ENCODE measurements around the gene SPTLC1.

SPTLC1 gene

DNA sequence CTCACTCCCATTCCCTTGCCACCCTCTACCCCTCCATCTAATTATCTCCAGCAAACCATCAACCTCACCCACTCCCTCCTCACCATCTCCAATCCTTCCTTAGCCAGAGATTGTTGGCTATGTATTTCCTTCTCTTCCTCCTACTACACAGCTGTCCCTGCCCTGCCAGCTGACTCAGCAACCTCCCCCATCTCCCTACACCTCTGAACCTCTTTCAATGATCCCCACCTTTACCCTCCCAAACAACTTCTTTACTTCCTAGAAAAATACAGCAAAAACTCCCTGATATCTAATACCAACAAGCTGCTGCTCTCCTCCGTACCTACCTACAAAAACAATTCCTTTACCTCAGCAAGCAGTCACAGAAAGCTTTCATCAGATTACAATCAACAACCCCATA lies 37.3 kb downstream of the SPTLC1 start:
- no peak for DNase-seq (ENCODE audit: low read depth)

DNA sequence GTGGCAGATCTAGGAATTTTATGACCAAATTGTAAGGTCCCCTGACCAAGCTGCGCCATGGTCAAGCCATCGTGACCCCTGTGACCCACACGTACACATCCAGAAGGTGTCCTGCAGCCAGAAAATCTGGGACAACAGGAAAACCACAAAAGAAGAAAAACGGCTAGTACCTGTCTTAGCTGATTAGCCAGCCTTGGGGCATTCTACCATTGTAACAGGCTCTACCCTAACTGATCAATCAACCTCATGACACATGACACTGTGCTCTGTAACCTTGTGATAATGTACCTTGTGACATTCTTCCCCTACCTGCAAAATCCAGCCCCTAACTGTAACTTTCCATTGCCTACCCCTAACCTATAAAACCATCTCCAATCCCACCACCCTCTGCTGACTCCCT lies 43.6 kb downstream of the SPTLC1 start:
- DNase-seq (ENCODE audit: low read depth) = no peak

DNA sequence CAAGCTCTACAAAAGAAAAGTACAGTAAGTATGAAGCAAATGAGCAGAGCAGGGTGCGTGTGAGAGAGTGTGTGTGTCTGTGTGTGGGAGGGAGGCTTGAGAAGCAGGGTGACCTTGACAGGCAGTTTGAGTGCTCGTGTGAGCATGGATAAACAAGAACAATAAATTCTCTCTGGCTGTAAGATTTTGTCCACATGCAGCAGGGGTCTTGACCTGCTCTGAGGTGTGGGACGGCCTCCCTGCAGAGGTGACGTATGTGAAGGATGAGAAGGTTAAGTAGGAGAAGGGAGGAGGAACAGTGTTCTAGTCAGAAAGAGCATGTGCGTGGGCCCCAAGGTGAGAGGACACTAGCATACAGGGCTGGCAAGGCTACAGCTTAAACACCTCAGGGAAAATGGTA lies 49.0 kb downstream of the SPTLC1 start:
- no peak for DNase-seq (ENCODE audit: low read depth)

DNA sequence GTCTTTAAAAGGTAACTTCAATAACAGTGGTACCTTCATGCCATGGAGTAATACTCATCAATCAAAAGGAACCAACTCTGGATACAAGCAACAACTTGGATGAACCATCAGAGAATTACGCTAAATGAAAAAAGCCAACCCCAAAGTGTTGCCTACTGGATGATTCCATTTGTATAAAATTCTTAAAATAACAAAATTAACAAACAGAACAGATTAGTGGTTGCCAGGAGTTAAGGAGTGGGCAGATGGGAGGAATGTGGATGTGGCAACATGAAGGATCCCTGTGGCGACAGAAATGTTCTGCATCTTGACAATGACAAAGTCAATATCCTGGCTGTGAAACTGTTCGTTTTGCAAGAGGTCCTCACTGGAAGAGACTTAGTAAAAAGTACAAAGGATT lies 50.5 kb downstream of the SPTLC1 start:
- DNase-seq (ENCODE audit: low read depth) = no peak

DNA sequence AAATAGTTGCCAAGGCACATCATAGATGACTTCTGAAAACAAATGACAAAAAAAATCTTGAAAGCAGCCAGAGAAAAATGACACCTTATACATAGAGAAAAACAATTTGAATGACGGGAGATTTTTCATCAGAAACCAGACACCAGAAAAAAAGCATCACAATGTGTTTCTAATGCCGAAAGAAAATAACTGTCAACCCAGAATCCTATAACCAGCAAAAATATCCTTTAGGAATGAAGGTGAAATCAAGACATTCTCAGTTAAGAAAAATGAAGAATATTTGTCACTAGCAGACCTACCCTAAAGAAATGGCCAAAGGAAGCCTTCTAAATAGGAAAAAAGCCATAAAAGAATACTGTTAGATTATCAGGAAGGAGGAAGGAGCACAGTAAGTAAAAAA lies 54.0 kb downstream of the SPTLC1 start:
- no peak for DNase-seq (ENCODE audit: low read depth)

DNA sequence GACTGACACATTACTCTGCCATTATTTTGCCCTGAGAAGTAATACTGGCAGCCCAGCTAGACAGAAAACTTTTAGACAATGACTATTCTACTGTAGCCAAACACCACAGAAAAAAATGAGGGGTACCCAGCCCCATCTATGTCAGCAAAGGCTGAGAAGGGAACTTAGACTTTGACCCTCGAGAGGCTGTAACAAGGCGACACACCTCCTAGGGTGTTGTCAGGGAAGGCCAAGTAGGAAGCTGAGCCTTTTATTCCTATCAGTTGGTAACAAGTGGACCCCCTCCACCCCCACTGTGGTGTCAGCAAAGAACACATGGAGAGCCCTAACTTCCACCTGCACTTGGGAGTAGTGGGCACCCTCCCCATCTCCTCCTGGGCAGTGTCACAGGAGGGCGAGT lies 55.6 kb downstream of the SPTLC1 start:
- DNase-seq (ENCODE audit: low read depth) = no peak

DNA sequence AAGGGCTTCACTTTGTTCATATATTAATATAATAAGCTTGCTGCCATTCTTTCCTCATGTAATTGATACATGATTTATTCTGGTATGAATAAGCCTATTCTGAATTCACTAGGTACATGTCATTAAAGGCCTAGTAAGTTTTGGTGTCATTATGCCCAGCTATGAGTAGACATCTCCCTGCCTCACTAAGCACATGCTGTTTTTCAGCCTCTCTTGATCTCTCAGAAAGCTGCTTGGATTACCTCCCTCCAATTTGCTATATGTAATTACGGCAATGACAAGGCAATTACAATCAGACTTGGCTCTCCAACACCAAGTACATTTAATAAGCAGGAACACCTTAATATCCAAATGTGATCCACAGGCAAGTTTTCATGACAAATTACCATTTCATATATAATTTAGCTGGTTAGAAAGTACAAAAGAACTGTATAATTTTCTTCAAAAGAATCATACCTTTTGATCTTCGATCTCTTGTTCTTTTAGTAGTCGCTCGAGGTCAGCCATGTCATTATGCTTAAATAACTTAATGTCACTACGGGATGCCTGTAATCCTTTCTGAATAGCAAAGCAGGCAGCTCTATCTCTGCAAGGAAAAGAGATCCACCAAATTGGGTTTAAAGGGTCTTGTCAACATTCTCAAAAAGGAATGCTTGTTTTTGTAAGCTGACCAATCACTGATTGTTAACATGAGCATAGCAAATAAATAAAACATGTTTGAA lies 56.3 kb downstream of the SPTLC1 start:
- no peak for DNase-seq (ENCODE audit: low read depth)

DNA sequence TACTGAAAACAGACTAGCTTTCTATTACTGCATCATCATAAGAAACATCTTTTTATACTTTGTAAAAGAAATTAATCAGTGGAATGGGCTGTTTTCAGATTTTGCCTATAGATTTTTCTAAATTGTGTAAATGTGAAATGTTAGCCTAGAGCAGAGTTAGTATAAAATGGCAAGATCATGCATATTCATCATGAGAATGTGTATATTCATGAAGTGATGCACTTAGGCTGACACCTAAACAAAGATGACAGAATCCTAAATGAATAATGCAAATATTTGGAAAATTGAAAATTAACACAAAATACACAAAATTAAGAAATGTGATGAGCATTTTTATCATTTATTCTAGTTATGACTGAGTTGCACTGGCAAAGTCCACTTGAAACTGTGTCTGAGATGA lies 57.2 kb downstream of the SPTLC1 start:
- DNase-seq (ENCODE audit: low read depth) = no peak

DNA sequence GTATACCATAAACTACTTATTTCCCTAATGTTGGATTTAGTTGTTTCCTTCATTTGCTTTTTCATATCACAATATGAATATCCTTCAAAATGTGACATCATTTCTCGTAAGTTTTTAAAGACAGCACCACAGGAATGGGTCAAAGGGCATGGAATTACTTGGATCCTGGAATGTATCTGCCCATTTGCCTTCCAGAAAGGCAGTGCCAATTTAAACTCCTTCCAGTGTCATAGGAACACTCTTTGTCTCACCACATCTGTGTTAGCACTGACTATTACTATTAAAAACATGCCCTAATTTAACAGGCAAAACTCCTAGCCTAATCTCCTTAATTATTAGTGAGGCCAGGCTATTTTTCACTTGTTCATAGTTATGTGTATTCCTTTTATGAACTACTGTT lies 58.0 kb downstream of the SPTLC1 start:
- DNase-seq (ENCODE audit: low read depth) = no peak

DNA sequence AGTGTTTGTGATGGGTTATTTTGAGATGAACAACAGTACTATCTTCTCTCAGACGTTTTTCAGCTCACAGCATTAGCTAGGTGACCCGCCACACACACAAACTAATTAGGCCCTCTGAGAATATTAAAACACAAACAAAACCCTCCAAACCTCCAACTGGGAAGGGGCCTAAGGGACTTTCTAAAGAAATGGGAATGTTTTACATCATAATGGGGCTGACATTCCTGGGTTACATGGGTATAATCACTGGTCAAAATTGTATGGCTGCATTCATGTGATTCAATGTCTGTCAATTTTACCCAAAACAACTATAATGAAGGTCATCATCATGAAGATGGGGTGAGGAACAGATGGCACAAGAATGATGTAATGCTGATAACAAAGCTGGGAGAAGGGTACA lies 59.6 kb downstream of the SPTLC1 start:
- DNase-seq (ENCODE audit: low read depth) = no peak

DNA sequence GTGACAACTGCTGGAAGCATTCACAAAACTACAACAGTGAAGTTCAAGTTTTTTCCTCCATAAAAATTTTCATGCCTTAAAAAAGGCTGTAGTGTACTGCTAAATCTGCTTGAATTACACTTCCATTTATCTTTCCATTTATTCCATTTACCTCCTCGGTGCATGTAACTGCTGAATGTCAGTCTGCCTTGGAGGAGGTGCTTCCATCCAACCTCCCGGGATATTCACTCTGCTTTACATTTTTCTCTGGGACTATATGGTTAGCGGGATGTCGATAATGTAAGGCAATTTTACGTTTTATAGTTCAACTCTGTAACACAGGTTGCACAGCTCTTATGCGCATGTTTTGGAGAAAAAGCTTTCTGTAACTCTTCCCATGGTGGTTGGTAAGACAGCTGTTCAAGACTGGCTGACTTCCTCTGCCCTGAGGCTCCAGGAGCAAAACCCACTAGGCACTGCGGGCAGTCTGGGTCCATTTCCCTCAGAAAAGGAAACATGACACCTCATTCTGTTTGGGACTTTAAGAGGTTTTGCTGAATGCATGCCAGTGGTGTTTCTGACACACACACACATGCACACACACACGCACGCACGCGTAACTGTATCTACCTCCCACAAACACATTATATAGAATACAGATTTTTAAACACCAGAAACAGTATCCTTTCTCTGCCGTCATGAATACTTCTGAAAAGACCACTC lies 66.1 kb downstream of the SPTLC1 start:
- DNase-seq (ENCODE audit: low read depth) = no peak

DNA sequence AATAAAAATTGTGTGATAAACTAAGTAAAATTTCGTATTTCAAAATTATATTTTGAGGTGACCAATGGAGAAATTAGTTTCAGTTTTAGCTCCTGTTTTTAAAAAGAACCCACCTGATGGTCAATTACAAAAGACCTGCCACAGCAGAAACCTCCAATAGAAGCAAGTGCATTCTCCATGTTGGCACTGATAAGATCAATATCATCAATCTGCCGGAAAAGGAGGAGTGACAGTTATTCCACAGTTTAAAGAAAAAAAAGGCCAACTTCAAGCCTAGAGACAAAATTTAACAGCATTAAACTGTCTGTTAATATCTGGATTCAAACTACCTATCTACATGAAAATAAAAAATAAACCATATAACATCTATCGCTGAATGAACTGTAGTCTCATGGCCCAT lies 67.7 kb downstream of the SPTLC1 start:
- DNase-seq (ENCODE audit: low read depth) = no peak

DNA sequence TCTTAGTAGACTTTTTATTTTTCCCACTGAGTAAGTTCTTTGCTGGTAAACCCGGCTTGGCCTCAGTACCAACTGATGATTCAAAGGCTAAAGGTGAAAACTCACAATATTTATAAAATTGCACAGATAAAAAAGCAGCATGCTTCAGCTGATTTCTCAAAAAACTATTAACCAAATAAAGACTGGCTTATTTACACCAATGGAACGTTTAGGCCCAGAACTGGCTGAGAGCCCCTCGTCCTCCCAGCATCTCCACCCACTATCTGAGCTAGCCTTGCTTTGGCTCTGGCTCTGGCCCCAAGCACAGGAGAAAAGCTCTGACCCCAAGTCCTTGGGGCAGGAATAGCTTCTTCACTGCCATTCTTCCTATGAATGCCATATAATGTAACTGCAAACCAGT lies 68.5 kb downstream of the SPTLC1 start:
- no peak for DNase-seq (ENCODE audit: low read depth)

DNA sequence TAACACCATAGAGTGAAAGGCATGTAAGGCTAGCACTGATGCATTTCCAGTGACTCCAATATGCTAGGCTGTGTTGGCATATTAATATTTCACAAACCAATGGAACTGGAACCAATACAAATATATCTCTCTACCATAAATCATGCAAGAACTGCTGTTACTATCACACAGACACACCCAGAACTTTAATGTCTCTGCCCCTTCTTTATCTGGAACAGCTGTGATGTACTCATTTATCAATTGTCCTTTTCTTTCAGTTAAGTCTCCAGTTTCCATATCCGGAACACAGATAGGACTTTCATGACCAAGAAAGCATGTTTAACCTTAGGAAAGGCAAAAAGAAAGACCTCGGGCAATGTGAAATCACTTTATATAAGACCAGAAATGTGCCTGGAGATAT lies 70.3 kb downstream of the SPTLC1 start:
- no peak for DNase-seq (ENCODE audit: low read depth)

DNA sequence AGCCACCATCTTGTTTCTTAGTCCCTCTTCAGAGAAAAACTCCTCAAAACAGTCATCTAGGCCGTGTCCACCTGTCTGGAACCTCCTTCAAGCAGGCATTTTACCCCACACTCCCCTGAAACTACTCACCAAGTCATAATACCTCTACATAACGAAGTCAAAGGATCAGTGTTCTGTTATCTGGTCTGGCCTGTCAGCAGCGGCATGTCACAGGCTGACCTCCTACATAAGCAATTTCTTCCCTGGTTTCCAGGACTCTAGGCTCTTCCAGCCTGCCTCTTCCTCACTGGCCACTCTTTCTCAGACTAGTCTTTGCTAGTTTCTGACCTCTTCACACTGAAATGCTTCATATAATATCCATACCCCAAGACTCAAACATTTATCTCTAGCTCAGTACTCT lies 72.2 kb downstream of the SPTLC1 start:
- DNase-seq (ENCODE audit: low read depth) = no peak

DNA sequence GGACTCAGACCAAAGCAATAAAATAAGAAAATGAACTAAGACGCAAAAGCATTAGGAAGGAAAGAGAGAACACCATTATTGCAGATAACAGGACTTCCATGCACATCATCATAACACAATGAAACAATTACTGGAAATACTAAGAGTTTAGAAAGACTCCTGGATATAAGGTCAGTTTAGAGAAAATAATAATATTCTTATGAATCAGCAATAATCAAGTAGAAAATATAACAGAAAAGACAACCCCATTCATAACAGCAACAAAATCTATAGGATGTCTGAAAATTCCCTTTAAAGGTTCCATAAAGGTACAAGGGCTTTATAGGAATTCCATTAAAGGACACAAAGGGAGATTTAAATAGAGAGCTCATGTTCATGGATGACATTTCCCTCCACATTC lies 73.0 kb downstream of the SPTLC1 start:
- DNase-seq (ENCODE audit: low read depth) = no peak

DNA sequence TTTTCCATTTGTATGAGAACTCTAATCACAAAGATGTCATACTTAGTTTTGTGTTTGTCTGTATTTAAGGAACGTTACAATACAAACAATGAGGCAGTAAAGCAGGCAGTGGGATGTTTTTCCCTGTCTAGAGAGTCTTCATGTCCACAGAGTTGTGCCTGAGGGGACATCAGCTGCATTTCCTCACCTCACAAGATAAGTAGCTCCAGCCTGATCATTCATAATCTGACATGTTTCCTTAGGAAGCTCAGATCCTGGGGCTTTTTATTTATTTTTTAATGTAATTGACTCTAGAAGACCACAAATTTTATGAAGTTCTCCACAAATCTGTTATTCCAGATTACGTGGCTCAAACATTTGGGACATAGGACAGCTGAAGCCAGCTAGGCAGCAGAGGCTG lies 78.5 kb downstream of the SPTLC1 start:
- no peak for DNase-seq (ENCODE audit: low read depth)

DNA sequence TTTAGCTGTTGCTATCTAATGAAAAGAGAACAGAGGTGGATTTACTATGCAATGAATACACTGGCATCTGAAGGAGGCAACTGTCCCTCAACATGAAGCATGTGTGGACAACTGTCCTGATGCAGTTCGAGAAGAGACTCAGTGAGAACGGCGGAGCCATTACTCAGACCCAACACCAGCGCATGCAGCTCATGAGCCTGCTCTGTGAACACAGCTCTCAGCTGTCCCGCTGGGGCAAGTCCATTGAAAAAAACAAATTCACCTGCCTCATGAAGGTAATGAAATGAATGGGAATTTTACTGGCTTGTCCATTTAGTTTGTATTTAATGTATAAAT lies 78.8 kb downstream of the SPTLC1 start:
- DNase-seq (ENCODE audit: low read depth) = no peak

DNA sequence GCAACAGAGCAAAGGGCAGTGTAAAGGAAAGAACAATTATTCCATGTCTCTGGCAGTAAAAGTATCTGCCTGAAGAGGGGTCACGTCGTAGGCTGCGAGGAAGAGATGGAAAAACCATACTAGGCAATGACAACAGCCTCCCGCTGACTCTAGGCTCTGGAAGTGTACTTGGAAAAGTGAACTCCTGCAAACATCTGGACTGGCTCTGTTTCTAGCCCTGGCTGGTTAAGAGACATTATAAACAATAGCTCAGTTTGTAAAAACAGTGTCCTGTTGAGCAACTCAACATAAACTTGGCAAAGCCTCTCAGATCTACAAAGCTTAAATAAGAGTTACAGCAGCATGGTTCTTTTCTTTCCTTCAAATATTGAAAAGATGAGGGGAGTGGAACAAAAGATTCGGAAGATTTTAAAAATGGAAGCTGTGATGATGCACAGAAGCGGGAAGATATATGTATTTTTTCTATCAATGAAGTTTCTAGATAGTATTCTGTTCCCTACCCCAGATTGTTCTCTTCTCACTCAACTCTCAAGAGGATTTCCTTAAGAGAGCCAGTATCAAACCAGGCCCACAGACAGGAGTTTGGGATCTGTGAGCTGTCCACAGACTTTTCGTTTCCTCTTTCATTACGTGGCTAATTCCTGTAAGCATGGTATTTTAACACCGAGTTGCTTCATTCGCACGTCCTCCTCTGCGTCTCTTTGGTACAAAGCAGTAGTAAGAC lies 79.4 kb downstream of the SPTLC1 start:
- DNase-seq (ENCODE audit: low read depth) = no peak

DNA sequence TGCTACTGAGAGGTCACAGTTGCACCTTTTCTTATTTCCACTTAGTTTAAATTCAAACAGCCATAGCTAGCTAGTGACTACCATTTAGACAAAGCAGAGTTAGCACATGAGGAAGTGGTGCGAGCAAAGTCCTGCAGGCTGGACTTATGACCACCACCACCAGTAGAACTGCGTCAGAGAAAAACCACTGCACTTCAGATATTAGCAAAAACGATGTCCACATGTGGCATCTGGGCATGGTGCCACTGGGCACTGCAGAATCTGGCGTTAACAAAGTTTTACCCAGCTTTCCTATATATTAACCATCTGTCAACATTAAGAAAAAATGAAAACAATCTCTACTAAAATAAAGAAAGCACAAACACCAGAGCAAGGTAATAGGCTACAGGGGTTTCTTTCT lies 80.1 kb downstream of the SPTLC1 start:
- no peak for DNase-seq (ENCODE audit: low read depth)

DNA sequence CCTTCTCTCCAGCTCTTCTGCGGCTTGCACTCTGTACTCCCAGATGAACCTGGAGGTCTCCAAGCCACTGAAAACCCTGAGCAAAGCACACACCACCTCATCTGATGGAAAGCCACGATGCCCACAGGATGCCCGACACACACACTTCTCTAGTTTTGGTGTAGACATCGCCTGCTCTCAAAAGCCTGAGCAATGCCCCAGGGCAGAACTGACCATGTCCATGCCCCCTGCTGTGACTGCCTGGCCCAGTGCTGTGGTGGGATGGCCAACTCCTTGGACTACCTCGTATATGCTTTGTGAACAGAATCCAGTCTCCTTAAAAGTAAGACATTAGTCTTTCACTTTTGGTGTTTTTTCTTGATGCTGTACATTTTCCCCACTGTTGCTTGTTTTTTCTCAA lies 81.2 kb downstream of the SPTLC1 start:
- no peak for DNase-seq (ENCODE audit: low read depth)

DNA sequence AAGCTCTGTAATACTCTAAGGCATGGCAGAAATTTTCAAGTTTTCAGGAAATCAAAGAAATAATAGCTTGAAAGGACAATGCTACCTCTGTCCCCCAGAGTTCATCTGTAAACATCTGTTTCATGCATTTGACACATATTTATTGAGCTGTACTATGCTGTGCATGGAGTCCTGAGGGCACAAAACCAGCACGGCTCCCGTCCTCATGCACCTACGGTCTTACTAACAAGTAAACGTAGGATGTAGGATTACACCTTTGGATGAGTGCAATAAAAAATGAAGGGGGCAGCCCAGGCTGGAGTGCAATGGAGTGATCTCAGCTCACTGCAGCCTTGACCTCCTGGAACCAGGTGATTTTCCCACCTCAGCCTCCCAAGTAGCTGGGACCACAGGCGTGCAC lies 81.9 kb downstream of the SPTLC1 start:
- no peak for DNase-seq (ENCODE audit: low read depth)

DNA sequence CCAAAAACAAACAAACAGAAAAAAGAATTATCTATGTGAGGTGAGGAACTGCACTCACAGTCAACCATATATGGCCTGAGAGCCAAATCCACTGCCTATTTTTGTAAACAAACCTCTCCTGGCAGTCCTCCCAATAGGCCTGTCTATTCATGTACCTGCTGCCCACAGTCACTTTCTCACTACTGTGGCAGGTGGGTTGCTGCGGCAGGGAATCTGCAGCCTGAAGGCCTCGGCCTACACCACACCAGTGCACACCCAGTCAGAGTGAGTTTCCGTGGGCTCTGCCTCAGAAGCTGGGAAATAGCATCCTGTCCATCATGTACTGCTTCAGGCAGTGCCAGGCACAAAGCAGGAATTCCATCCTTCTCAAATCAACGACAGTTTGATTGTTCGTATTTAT lies 82.3 kb downstream of the SPTLC1 start:
- DNase-seq (ENCODE audit: low read depth) = no peak

DNA sequence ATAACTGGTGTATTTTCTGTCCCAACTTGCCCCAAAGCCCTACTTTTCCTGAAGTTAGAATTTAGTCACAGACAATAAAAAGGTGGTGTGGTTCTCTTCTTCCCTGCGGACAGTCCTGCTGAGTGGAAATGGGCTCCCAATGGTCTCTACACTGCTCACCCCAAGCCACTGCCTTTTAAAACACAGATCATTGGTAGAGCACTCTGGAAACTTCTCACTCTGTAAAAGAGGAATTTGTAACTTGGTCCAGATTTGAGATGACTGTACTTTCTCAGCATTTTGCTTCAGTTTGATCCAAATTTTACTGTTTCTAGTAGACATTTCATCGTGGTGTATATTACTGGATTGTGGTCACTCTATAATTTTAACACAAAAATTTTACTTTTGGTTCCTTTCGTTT lies 84.8 kb downstream of the SPTLC1 start:
- DNase-seq (ENCODE audit: low read depth) = no peak

Measured in activated gamma-delta T cell treated with anti-CD3 and anti-CD28 coated beads, Interleukin-2, amount 50 U/mL, for 16 hours (primary cell).